GM21717 (cell line): ENCODE measurements around the gene BGN.

Experiments used
- ATAC-seq: cut with Tn5 transposase; IDR thresholded peaks from one replicate; pipeline ENCODE4 v1.9.1; 2021; ENCODE audit warnings: mild to moderate bottlenecking, moderate library complexity; ENCODE audit not compliant: unreplicated experiment

The BGN gene

DNA sequence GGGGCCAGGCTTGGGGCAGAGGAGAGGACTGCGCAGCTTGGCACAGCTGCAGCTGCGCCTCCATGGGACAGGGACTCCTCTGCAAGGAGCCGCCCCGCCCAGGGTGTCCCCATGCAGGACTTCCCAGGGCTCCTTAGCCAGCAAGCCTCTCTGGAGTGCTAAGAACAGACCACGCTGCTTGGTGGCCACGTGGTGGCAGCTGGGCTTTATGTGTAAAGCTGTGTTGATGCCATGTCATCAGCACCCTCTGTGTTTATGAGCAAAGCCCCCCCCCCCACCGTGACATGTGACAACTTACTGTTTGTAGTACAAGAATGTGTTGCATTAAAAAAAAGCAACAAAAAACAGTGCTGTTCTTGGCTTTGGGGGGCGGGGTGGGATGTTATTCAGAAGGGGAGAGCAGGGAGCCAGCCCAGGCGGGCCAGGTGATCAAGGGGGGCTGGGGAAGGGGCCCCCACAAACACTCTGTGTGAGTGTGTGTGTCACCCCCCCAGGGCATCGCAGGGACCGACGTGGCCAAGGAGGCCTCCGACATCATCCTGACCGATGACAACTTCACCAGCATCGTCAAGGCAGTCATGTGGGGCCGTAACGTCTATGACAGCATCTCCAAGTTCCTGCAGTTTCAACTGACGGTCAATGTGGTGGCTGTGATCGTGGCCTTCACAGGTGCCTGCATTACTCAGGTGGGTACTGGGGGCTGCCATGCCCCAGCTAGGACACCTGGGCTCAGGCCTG, 63.0 kb downstream of the BGN start:
- no peak for ATAC-seq
